ENCODE results near the gene ZCCHC14. TPM values are rescaled to one million over a fixed set of nuclear protein-coding genes. Genes with fewer than 3 reads are reported as not detected.

Gene ZCCHC14
- total and polyA plus RNA-seq, 2 of the 8 experiments (the other 6 are each of a cell fraction or from before 2014, with no cell fraction given): 8.2 to 28.2 TPM

DNA sequence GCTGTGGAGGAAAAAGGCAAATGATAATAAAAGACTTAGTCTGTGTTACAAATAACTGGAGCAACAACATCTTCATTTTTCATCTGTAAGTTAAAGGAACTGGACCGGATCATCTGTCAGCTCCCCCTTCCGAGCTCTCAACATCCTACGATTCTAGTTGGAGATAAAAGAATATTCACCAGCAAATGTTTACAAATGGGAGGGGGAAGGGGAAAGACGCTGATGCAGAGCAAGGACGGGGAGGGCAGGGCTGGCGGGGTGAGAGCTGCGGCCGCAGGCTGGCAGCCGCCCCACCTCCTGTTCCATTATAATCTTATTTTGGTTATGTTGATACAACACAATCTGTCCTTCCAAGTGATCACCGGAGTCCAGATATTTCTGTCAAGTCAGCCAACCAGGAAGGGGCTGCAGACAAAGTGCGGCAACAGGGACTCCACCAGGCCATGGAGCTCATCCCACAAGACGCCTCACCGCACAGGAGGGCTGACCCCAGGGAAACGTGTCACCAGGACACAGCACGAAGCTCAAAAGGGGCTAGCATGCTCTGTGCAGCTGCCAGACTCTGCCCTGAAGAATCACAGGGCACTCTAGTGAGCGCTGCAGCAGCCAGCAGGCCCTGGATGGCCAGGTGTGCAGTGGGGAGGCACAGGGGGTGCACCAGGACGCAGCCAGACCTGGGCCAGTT, 128.9 kb downstream of the ZCCHC14 start:
- Histone ChIP-seq H3K23ac (ENCODE audit: insufficient read length) (no peak overlapping the region), H4K5ac (ENCODE audit: insufficient read length, low read depth, low read length) (no peak overlapping the region), H3K14ac (ENCODE audit: insufficient read length) (no peak overlapping the region), H2BK15ac (ENCODE audit: low read length) (no peak overlapping the region), H3K9me3 (ENCODE audit: insufficient read depth in 2 of 2, low read depth in 1 of 2, low read length in 1 of 2) (no peaks in the 10 kb centered on the region), H3K56ac (replicated peaks; ENCODE audit: insufficient read length, low read depth, low read length) (no peak overlapping the region), H2BK5ac (ENCODE audit: low read depth, low read length) (peak overlapping the region; percentile 60; the same call in 1 of the 2 replicates), H3K27me3 (replicated peaks in 1 of 4; ENCODE audit: control insufficient read depth in 3 of 4, extremely low read depth in 1 of 4, insufficient read depth in 3 of 4, low read length in 3 of 4) (no peaks in the 10 kb centered on the region), H2AK5ac (ENCODE audit: low read depth, low read length) (no peak overlapping the region), H3K27ac (ENCODE audit: low read depth, low read length) (no peak overlapping the region), H3K79me2 (ENCODE audit: control insufficient read depth in 1 of 2, insufficient read depth in 2 of 2, low read length in 2 of 2) (peaks cover 0 to 18% of the 10 kb centered on the region in 2 experiments; a peak in 1 of 4 replicates), H3K79me1 (ENCODE audit: low read depth, low read length) (peaks cover 9% of the 10 kb centered on the region), H3K36me3 (ENCODE audit: control insufficient read depth in 2 of 4, insufficient read depth in 4 of 4, low read length in 3 of 4) (peaks cover 0 to 11% (median 4%) of the 10 kb centered on the region in 4 experiments; a peak in 5 of 8 replicates), H2BK12ac (ENCODE audit: low read depth, low read length) (no peak overlapping the region), H4K8ac (ENCODE audit: extremely low read depth, insufficient read depth, low read length) (no peak overlapping the region), H3K23me2 (ENCODE audit: low read depth, low read length) (no peaks in the 10 kb centered on the region), H3K4me3 (ENCODE audit: extremely low read depth in 1 of 4, insufficient read depth in 2 of 4, low read depth in 3 of 4, low read length in 4 of 4) (no peak overlapping the region), H4K91ac (replicated peaks; ENCODE audit: insufficient read length, low read length) (no peak overlapping the region), H3K4me1 (replicated peaks in 1 of 4; ENCODE audit: control insufficient read depth in 3 of 4, insufficient read depth in 4 of 4, low read length in 3 of 4) (peaks cover 0 to 4% (median 0%) of the 10 kb centered on the region in 4 experiments; a peak in 2 of 7 replicates), H2AFZ (ENCODE audit: low read length) (no peak overlapping the region), H2BK120ac (replicated peaks; ENCODE audit: low read depth, low read length) (no peak overlapping the region), H4K20me1 (replicated peaks in 1 of 2; ENCODE audit: control insufficient read depth in 1 of 2, insufficient read depth in 2 of 2, low read length in 2 of 2) (peaks cover 5 to 15% of the 10 kb centered on the region in 2 experiments), H3K4ac (replicated peaks; ENCODE audit: insufficient read length, low read depth, low read length) (no peak overlapping the region), H2BK20ac (ENCODE audit: low read length) (no peak overlapping the region), H3K4me2 (ENCODE audit: insufficient read depth in 1 of 2, low read depth in 2 of 2, low read length in 2 of 2) (no peak overlapping the region), H3K18ac (ENCODE audit: extremely low read depth, low read length) (no peak overlapping the region), H3K9ac (replicated peaks in 1 of 4; ENCODE audit: extremely low read depth in 1 of 4, low read depth in 3 of 4, low read length in 3 of 4) (0 out of 7 replicates have a peak overlapping the region, but pooled peaks of 1 of the 4 experiments have one; percentile 14)
- 89% methylated on average over 17 of the region's 17 CpGs; no CpG with 5 or more reads in 1 of the 2 experiments for WGBS, 2 experiments (ENCODE audit: extremely low coverage in 1 of 2, insufficient coverage in 1 of 2, insufficient read length in 1 of 2, insufficient replicate concordance in 2 of 2, low coverage in 1 of 2, low lambda C conversion rate in 2 of 2, missing lambda C conversion rate in 1 of 2)
- DNase-seq (ENCODE audit: low read depth in 1 of 2, low spot score in 2 of 2): no peak
- CTCF ChIA-PET (ENCODE audit: partially characterized antibody): interaction anchor here (0.7 to 1.4 kb wide), 5 partner anchors 8 to 272 kb away, joined by 3 to 4 read pairs (median 3); no protein-coding TSS in a partner anchor
- TF ChIP-seq YY1 (IDR thresholded peaks at IDR 0.05; ENCODE audit: low read depth, low read length): no peak
- no peak for TF ChIP-seq BACH1 (IDR thresholded peaks at IDR 0.05; ENCODE audit: low read length)
- TF ChIP-seq PHF8 (conservative IDR thresholded peaks at IDR 0.05; ENCODE audit: low read depth, low read length): no peak
- TF ChIP-seq POLR2A (IDR thresholded peaks at IDR 0.05; ENCODE audit: control extremely low read depth in 1 of 2, low read depth in 2 of 2, low read length in 2 of 2): no peak
- no peak for TF ChIP-seq TCF12 (IDR thresholded peaks at IDR 0.05; ENCODE audit: low read depth, low read length)
- TF ChIP-seq NANOG (IDR thresholded peaks at IDR 0.05; ENCODE audit: insufficient read depth, low read depth, low read length, poor library complexity, severe bottlenecking): no peak
- TF ChIP-seq TBP (IDR thresholded peaks at IDR 0.05; ENCODE audit: low read depth, low read length): no peak
- TF ChIP-seq CHD1 (IDR thresholded peaks at IDR 0.05; ENCODE audit: low read depth, low read length): no peak
- TF ChIP-seq RBBP5 (IDR thresholded peaks at IDR 0.05; ENCODE audit: borderline replicate concordance, low read depth, low read length): no peak
- FAIRE-seq: no peak
- POLR2A ChIA-PET (ENCODE audit: partially characterized antibody): no interaction called here
